Mucosa of stomach (tissue), 1 donor: Measurements from ENCODE around the gene SAFB.

Experiments
- H3K27me3 ChIP-seq: one replicate; pipeline ENCODE4 v1.7.0; 2013; ENCODE audit warnings: mild to moderate bottlenecking, low read length; ENCODE audit not compliant: control insufficient read depth, insufficient read depth
- H3K36me3 ChIP-seq: one replicate; pipeline ENCODE4 v1.7.0; 2013; ENCODE audit warnings: low read length; ENCODE audit not compliant: control insufficient read depth, insufficient read depth
- H3K4me1 ChIP-seq: one replicate; pipeline ENCODE4 v1.7.0; 2013; ENCODE audit warnings: mild to moderate bottlenecking, low read length; ENCODE audit not compliant: control insufficient read depth, insufficient read depth
- H3K4me3 ChIP-seq: one replicate; pipeline ENCODE4 v1.7.0; 2013; ENCODE audit warnings: low read length
- H3K9ac ChIP-seq: one replicate; pipeline ENCODE4 v1.7.0; 2013; ENCODE audit warnings: mild to moderate bottlenecking, low read length, moderate library complexity
- H3K9me3 ChIP-seq: one replicate; pipeline ENCODE4 v1.7.0; 2013; ENCODE audit warnings: mild to moderate bottlenecking, low read length, moderate library complexity; ENCODE audit not compliant: control insufficient read depth
- donor health status: Pancreatic carcinoma.

The SAFB gene

DNA sequence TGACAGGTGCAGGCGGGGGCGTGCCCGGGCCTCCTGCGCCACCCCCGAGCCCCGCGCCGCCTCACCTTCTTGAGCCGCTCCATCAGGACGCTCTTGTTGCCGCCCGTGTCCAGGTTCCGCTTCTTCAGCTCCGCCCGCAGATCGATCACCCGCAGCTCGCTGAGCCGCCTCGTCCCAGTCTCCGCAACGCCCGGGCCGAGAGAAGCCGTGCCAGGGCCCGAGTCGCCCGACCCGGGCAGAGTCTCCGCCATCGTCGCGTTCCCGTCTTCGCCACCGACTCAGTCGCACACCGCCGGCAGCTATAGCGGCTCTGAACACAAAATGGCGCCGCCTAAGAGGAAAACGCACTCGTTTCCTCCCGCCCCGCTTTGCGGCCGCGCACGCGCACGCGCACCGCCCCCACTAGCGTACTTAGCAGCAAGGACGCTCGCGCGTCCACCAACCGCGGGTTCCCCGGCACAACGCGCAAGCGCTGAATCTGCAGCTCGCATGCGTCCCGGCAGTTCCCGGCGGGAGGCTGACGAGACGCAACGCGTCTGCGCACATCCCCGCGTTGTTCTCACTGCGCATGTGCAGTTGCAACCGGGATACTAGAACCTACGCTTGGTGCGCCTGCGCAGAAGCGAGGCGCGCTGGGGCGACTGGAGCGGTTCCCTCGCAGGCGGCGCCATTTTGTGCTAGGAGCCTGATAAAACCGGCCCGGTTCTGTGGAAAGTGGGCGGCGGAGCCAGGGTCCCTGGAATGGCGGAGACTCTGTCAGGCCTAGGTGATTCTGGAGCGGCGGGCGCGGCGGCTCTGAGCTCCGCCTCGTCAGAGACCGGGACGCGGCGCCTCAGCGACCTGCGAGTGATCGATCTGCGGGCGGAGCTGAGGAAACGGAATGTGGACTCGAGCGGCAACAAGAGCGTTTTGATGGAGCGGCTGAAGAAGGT lies at the start of gene SAFB, which contains the start of gene SAFB2:
SAFB (plus strand) TSS at position 619 of the 932 bp plus-strand sequence; CDS start at position 742, 123 bp downstream.
SAFB2 (minus strand) TSS at position 312 of the 932 bp plus-strand sequence; CDS start at position 251, 61 bp downstream.
- peaks cover 40% of the 10 kb centered on the region for H3K4me1 ChIP-seq

DNA sequence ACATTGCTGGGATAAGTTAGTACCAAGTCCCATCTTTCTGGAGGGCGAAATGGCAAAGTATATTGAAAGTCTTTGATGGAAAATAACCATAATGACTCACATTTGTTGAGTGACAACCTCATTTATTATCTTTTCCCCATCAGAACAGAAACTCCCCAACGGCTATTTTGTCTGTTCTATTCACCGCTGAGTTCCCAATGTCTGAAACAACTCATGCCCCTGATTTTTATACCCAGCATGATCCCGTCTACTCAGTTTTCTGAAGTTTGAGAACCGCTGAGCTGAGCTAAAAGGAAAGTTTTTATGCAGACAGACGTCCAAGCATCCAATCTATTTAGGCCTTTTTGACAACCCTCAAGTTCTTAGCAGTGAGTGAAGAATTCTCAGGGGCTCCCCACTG lies 47.3 kb upstream of the SAFB start:
- H3K27me3 ChIP-seq, result no peaks in the 10 kb centered on the region
- H3K9me3 ChIP-seq, result no peaks in the 10 kb centered on the region
- no peak overlapping the region for H3K9ac ChIP-seq
- peaks cover 7% of the 10 kb centered on the region for H3K4me1 ChIP-seq
- H3K4me3 ChIP-seq, result no peak overlapping the region
- no peaks in the 10 kb centered on the region for H3K36me3 ChIP-seq

More for the DNA sequence above, at the start of gene SAFB, which contains the start of gene SAFB2:
- Histone ChIP-seq H3K9ac (peak within 1 kb of the TSS; percentile 93), H3K27me3 (no peaks in the 10 kb centered on the region), H3K4me3 (peak within 1 kb of the TSS; percentile 89), H3K36me3 (peaks cover 16% of the 10 kb centered on the region), H3K9me3 (no peaks in the 10 kb centered on the region)

DNA sequence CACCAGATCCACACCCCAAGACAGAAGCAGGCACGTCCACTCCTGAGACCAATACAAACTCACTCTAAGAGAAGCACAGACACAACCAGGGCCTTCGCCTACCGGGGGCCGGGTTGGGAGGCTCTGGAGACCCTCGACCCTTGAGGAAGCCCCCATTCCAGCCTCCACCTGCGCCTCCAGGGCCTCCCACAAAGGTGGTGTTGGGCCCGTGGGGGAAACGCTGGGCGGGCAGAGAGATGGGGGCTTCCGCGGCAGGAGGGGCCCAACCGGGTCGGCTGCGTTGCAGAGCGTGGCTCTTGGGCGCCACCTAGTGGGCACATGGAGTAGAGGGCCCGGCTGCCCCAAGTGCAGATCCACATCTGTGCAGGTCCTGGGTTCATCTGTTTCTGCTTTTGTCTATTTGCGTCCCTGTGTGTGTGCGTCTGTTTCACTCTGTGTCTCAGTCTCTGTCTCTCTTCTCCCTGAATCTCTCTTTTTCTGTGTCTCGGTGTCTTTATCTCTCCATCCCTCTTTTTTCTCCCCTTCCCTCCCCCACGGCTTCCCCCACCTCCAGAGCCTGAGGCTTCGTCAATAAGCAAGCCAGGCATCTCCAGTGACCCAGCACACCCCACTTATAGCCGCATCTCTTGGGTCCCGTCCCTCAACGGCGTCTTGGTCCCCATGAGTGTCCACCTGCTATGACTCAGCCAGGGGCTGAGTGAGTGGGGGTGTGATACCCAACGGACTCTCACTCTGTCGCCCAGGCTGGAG lies 44.6 kb upstream of the SAFB start:
- Histone ChIP-seq H3K9ac (peak overlapping the region; percentile 3), H3K27me3 (no peaks in the 10 kb centered on the region), H3K9me3 (no peaks in the 10 kb centered on the region), H3K4me3 (peak overlapping the region; percentile 29), H3K4me1 (peaks cover 7% of the 10 kb centered on the region), H3K36me3 (no peaks in the 10 kb centered on the region)

DNA sequence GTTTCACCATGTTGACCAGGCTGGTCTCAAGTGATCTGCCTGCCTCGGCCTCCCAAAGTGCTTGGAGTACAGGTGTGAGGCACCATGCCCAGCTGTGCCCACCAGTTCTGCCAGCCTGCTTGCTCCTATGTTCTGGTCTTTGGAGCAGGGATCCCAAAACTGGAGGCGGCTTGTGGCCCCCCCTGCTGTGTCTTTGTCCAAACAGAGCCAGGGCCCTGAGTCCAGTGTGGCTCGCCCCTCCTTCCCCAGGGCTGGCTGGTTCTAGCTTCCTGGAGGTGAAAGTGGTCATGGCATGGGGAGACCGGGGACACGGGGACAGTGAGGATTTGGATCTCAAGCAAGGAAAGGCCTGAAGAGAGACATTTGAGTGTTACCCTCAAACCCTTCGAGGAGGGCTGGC lies 43.6 kb upstream of the SAFB start:
- H3K4me1 ChIP-seq, result peaks cover 7% of the 10 kb centered on the region
- no peaks in the 10 kb centered on the region for H3K9me3 ChIP-seq
- no peak overlapping the region for H3K4me3 ChIP-seq
- H3K9ac ChIP-seq, result no peak overlapping the region
- H3K27me3 ChIP-seq, result no peaks in the 10 kb centered on the region
- H3K36me3 ChIP-seq, result no peaks in the 10 kb centered on the region

DNA sequence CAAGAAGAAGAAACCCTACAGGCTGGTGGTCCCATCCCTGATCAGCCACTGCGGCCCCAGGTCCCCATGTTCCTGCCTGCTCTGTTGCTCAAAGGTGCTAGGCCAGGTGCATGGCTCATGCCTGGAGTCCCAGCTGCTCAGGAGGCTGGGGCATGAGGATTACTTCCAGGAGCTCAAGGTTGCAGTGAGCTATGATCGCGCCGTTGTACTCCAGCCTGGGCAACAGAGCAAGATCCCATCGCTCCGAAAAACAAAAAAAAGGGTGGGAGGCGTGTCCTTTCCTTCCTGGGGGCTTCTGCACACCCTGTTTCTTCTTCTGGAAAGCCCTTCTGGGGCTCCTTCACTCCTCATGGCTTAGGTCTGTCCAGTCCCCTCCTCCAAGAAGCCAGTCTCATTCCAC lies 43.2 kb upstream of the SAFB start:
- H3K4me1 ChIP-seq, result peaks cover 7% of the 10 kb centered on the region
- no peak overlapping the region for H3K4me3 ChIP-seq
- no peaks in the 10 kb centered on the region for H3K9me3 ChIP-seq
- H3K27me3 ChIP-seq, result no peaks in the 10 kb centered on the region
- no peaks in the 10 kb centered on the region for H3K36me3 ChIP-seq
- no peak overlapping the region for H3K9ac ChIP-seq

DNA sequence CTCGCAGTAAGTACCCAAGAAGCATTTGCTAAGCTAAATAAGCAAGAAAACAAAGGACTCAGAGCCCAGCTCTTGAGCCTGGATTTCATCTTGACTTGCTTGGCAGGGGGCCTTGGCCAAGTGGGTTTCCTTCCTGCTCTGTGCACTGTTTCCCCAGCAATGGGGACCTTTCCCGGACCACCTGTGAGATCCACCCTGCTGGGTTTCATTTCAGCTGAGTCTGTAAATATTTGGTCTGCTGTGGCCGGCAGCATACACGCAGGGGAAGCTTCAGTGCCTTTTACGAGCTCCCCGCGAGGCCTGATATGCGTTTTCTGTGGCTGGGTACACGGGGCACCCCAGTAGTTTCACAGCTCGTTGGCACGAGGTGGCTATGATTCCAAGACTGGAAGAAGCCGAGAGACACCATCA lies 42.7 kb upstream of the SAFB start:
- H3K9me3 ChIP-seq, result no peaks in the 10 kb centered on the region
- peaks cover 7% of the 10 kb centered on the region for H3K4me1 ChIP-seq
- H3K4me3 ChIP-seq, result no peak overlapping the region
- H3K36me3 ChIP-seq, result no peaks in the 10 kb centered on the region
- no peak overlapping the region for H3K9ac ChIP-seq
- no peaks in the 10 kb centered on the region for H3K27me3 ChIP-seq

DNA sequence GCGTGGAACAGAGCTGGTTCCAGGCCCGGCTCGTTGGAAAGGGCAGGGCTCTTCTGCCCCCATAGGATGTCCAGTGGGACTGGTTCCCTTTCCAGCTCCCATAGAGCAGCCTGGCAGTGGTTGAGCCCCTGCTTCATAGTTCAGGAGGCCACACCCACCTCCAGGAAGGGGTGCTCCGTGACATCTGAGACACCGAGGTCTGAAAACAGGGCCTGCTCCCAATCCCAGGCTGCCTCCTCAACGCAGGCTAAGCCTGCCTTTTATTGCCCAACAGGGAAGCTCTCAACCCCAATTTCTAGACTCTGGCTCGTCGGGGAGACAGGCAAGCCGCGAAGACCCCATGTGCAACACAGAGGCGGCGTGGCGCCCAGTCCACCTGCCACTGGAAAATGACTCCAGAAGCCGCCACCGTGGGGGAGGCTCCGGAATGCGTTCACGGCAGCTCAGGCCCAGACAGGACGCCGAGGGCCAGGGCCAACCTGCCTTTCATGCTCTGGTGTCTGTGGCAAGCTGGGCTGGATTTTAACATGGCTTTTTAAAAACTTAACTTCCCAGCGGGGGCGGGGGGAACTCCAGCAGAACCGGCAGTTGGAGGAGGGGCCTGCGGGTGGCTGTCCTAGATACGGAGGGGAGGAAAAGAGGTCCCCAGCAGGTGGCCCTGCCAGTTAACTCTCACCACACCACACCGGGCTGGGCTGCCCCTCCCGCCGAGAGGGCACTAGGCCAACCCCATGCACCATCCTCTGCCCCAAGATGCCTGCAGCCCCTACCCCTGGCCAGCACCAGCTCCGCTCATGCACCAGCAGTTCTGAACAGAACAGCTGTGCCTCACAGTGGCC lies 37.2 kb upstream of the SAFB start:
- Histone ChIP-seq H3K27me3 (no peaks in the 10 kb centered on the region), H3K4me3 (no peak overlapping the region), H3K9ac (no peak overlapping the region), H3K4me1 (no peaks in the 10 kb centered on the region), H3K9me3 (no peaks in the 10 kb centered on the region), H3K36me3 (peaks cover 7% of the 10 kb centered on the region)

DNA sequence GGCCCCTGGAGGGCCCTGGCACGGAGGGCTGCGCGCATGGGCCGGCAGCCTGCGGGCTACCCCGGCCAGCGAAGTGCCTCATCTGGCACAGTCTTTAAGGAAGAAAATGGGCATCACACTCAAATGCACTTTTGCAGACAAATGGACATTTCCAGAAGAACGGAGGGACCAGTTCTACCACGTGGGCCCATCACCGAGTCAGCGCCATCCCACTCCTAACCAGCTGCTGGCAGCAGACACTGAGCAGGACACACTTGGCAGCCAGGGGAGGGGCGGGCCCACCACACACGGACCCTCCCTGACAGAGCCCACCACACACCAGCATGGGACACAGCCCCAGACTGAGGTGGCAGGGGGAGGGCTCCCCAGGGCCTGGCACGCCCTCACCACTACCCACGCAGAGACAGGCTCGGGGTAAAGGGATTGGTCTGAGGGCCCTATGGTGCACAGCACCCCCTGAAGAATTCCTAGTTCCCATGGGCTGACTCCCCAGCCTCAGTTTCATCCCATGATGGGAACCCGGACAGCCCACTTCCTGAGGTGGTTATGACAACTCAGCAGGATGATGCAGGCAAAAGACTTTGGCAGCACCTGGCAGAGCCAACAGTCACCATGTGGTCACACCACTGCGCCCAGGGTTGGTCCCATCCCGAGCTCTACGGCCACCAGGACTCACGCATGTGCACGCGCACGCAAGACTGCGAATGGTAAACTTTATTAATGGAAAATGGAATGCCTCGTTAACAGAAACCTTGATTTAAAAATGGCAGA lies 36.4 kb upstream of the SAFB start:
- Histone ChIP-seq H3K4me3 (no peak overlapping the region), H3K9me3 (no peaks in the 10 kb centered on the region), H3K27me3 (no peaks in the 10 kb centered on the region), H3K36me3 (peaks cover 8% of the 10 kb centered on the region), H3K9ac (no peak overlapping the region), H3K4me1 (no peaks in the 10 kb centered on the region)

DNA sequence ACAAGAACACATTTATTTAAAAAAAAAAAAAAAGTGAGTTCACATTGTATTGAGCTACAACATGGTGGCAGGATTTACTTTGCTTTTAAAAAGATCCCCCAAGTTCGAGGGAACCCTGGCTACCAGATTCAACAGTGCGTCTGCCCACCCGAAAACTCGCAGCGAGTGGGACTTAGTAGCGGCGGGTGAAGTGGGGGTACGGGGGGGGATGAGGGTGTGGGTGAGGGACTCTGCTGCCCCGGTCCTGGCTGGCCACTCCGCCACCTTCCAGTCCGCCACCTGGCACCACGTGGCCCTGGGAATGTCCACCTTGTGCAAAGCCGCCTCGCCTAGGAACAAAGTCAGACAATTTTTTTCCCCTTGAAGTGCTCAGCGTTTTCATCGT lies 35.8 kb upstream of the SAFB start:
- Histone ChIP-seq H3K36me3 (peaks cover 14% of the 10 kb centered on the region), H3K4me3 (no peak overlapping the region), H3K4me1 (no peaks in the 10 kb centered on the region), H3K27me3 (no peaks in the 10 kb centered on the region), H3K9me3 (no peaks in the 10 kb centered on the region), H3K9ac (no peak overlapping the region)

DNA sequence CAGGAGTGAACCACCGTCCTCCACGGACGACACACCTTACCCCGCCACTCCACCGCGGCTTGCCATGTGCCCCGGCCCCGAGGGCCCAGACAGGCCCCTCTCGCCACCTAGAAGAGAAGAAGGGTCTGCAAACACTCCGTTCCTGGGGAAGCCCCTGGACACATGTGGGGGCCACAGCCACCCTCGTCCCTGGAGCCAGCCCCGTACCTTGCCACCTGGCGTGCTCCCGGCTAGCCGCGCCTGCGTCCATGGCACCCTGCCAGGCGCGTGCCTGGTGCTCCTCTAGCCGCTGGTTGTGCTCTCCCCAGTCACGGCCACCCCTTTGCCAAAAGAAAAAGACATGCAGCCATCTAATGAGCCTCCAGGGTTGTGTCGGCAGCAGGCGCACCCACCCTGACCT lies 35.2 kb upstream of the SAFB start:
- Histone ChIP-seq H3K9me3 (no peaks in the 10 kb centered on the region), H3K36me3 (peaks cover 19% of the 10 kb centered on the region), H3K4me1 (no peaks in the 10 kb centered on the region), H3K9ac (no peak overlapping the region), H3K27me3 (no peaks in the 10 kb centered on the region), H3K4me3 (no peak overlapping the region)

DNA sequence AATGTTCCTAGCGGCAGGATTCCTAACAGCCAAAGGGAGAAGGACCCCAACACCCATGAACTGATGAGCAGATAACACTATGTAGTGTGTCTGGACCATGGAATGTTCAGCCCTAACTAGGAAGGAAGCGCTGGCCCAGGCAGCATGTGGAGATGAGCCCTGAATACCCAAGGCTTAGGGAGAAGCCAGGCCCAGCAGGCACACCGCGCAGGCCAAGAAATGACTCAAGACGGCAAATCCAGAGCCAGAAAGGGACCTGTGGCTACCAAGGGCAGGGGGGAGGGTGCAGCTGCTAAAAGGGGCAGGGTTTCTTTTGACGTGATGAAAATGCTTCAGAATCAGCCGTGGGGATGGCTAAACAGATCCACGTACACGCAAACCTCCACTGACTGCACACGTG lies 34.4 kb upstream of the SAFB start:
- H3K36me3 ChIP-seq, result peaks cover 19% of the 10 kb centered on the region
- no peaks in the 10 kb centered on the region for H3K9me3 ChIP-seq
- no peaks in the 10 kb centered on the region for H3K4me1 ChIP-seq
- H3K4me3 ChIP-seq, result no peak overlapping the region
- H3K27me3 ChIP-seq, result no peaks in the 10 kb centered on the region
- H3K9ac ChIP-seq, result no peak overlapping the region
